SK-N-DZ (cell line): ENCODE results near the gene UBE3B.

Experiments used
- DNase-seq: peaks from one replicate; pipeline ENCODE4 v3.0.0-alpha.2; 2015; ENCODE audit warnings: low spot score

UBE3B gene

DNA sequence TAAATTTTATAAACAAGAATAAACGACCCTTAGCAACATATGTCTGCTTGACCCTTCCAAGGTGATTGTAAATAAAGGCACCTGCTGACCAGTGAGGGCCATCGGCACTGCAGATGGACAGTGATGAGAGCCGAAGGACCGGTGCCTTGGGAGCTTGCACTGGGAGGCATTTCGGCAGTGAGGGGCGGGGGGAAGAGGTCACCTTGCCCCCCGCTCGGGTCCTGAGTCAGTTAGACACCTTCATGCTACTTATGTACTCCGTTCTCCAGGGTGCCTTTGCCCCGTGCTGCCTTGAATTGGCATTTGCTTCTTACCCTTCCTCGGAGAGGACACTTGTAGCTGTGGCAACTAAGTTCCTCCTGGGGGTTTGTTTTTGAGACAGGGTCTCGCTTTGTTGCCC, 72.8 kb downstream of the UBE3B start:
- no peak for DNase-seq

DNA sequence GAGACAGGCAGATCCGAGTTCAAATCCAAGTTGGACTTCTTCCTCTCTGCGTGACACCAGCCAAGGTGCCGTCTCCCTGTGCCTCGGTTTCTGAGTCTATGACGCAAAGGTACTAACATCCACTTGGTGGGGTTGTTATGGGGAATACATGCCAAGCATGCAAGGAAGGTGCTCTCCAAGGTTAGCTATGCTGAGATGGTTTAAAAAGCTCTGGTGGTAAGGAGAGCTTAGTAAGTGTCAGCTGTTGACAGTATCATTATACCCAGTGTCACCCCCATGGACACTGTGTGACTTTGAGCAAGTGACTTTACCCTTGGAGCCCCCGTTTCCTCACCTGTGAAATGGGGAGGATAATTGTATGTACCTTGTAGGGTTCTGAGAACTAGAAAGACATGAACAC, 73.7 kb downstream of the UBE3B start:
- DNase-seq = no peak

DNA sequence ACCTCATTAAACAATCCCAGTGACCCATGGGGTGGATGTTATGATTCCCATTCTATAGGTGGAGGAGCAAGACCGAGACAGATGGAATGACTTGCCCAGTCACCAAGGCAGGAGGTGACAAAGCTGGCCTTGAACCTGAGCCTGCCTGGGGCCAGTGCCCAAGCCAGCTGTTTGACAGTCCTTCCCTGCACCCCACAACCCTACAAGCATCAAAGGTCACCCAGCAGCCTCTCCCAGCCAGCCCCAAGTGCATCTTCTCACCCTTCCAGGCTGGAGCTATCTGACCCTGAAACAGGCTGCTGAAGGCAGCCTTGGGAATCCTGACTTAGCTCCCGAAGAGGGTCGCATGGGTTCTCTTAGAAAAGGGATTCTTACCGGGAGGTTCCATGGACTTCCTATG, 75.5 kb downstream of the UBE3B start:
- DNase-seq = no peak

DNA sequence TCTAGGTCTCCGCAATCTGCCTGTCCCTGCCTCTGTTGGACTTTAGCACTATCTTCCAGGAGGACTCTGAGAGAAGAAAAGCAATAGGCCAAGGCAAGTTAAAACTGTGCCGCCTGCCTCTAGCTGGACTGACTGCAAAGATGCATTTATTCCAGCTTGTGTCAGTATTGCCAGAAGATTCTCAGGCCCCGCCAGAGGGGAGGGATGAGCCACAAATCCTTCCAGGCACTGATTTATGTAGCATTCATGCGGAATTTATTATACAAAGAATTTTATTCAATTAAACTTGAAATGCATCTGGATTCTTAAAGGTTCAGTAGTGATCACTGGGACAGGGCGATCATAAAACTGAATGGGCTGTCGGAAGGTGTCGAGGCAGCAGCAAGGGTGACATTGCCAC, 76.0 kb downstream of the UBE3B start:
- no peak for DNase-seq

DNA sequence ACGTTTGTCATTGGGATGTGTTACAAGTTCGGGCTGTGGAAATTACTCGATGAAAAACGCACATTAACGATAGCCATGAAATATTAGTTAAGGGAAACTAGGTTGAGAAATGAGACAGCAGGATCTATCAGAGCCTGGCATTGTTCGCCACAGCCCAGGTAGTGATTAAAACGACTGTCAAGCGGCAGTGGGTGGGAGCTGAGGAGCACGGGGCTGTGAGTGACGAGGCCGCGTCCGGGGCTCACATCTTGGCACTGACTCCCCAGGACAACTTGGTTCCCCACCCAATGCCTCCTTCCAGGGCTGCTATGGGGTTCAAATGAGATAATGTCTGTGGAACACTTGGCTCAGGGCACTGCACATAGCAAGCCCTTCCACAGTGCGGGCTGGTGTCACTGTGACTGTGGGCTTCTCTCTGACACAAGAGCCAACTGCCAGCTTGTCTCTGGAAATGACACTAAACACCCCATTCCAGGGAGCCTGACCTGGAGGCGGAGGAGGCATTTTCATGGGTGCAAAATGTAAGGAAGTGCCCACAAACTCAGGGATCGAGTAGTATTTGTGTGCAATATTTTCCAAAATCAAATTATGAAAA, 76.6 kb downstream of the UBE3B start:
- DNase-seq = no peak

DNA sequence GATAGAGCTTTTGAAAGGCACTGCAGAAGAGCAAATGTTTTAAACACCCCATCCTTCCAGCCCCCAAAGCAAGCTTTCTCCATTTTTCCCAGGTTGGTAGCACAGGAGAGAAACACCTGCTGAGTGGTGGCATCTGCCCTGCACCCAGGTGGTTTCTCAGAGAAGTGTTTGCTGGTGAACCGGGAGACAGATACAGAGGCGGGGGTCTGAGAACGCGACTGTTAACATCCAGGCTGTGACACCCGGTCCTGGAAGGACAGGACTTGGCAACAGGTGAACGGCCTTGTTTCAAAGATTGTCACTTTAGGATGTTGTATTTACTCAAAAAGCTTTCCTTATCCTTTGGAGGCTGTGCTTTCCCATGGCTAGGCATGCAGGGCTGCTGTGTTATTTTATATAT, 77.3 kb downstream of the UBE3B start:
- DNase-seq = no peak

DNA sequence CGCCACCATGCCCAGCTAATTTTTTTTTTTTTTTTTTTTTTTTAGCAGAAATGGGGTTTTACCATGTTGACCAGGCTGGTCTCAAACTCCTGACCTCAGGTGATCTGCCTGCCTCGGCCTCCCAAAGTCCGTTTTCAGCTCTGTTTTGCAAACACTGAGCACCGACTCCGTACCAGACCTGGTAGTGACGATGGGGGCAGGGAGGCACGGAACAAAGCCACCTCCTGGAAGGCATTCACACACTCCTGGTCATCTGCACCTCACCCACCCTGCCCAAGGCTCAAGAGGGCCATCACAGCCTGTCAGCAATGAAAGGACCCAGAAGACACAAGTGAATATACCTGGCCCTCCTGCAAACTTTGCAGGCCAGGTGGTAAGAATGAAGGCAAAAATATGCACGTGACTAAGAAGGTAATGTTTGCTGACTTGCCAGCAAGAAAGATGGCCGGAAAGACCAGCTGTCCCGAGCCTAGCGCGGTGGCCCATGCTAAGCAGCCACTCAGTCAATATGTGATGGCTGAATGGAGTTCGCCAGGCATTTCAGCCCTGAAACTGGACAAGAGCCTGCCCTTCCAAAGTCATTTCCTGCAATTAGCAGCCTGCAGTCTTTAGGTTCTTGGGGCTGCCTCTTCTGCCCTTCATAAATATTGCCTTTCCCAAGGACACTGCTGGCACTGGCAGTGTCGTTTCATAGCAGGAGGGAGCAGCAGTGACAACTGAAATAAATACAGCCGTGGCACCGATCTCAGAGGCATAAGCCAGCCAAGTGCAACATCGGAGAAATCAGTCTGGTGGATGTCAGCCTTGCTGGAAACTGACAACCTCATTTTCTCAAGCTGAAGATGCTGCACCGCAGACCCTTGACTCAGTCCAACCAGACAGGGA, 78.2 kb downstream of the UBE3B start:
- DNase-seq = no peak

DNA sequence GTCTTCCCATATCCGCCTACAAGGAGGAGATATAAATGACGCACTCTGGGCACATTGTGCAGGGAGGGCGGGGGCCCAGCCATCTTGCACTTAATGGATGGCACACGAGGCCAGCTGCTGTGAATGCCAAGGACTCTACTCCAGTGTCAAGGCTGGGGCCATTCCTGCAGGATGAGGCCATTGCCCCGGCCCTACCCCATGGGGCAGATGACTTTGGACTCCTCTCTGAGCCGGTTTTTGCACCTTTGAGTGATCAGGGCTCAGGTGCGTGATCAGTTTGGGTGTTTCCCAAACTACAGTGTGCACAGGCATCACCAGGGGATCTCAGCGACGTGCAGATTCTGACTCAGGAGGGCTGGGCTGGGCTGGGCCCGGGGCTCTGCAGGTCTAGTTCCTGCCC, 79.8 kb downstream of the UBE3B start:
- DNase-seq = no peak

DNA sequence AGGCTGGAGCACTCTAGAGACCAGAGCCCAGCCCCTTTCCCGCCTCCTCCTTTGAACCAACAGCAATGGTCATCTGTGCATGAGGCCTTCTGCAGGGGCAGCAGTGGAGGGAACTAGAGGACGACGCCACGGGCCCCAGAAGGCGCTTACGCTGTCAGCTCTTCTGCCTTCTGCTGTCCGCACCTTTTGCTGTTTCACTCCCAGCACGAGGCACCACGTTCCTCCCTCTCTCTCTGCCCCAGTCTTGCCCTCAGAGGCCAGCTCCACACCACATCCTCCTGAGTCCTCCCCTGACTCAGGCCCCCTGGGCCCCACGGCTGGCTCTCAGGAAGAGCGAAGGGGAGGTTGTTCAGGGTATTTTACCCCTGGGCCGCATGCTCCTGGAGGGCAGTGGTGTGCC, 80.4 kb downstream of the UBE3B start:
- DNase-seq = no peak

DNA sequence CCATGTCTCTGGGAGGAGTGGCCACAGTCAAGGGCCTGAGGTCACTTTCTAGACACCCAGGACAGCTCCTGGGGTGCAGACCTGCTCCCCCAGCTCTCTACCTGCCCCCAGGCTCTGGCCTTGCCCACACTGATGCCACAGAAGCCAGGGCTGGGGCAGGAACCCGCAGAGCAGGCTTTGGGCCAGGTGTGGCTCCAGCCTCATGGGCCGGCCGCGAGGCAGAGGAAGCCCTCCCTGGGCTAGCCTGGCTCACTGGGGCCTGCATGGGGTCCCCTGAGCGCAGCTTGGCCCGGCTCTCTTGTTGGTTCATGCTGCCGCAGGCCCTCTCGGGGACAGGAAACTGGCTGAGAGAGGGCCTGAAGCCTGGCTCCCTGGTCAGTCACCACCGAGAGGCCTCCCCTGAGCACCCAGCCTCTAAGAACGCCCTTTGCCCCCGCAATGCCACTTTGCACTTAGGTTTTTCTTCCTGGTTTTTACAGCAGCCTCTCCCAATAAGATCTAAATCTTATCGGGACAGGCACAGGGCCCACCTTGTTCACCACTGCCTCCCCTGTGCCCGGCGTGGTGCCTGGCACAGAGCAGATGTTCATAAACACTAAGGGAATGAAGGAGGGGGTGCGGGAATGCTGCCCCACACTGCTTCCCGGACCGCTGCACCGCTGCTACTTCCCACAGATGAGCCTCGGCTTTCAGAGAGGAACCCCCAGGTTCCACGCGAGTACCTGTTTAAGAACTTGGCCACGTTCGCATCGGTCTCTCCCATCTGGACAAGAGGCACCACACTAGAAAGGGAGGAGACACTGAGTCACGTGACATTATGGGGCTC, 81.2 kb downstream of the UBE3B start:
- no peak for DNase-seq

DNA sequence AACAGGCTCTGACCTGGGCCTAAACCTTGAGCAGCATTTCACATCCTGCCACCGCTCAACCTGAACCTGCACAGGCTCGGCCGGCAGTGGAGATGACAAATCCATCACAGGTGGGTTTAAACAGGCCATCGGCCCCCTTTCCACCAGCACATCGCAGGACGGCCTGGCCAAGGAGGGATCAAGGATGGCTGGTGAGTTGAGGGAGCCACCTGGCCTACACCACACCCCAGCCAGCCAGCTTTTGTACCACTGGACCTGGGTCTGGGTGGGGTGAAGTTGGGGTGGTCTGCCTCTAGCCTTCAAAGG, 81.7 kb downstream of the UBE3B start:
- no peak for DNase-seq

DNA sequence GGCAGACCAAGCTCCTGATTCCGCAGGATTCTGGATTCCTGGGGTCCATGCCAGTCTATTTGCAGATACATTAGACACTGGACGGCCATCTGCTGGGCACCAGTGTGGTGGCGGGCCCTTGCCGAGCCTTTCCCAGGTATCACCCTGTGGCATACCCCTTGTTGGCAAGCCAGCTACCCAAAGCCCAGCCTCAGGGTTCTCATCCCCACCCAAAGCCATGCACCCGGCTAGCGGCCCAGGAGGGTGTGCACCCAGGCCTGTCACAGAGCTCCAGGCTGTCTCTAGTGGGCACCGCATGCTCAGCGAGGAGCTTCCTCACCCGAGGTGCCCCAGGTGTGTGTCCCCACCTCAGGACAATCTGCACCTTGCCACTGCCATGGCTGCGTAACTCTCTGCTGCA, 82.2 kb downstream of the UBE3B start:
- DNase-seq = no peak

DNA sequence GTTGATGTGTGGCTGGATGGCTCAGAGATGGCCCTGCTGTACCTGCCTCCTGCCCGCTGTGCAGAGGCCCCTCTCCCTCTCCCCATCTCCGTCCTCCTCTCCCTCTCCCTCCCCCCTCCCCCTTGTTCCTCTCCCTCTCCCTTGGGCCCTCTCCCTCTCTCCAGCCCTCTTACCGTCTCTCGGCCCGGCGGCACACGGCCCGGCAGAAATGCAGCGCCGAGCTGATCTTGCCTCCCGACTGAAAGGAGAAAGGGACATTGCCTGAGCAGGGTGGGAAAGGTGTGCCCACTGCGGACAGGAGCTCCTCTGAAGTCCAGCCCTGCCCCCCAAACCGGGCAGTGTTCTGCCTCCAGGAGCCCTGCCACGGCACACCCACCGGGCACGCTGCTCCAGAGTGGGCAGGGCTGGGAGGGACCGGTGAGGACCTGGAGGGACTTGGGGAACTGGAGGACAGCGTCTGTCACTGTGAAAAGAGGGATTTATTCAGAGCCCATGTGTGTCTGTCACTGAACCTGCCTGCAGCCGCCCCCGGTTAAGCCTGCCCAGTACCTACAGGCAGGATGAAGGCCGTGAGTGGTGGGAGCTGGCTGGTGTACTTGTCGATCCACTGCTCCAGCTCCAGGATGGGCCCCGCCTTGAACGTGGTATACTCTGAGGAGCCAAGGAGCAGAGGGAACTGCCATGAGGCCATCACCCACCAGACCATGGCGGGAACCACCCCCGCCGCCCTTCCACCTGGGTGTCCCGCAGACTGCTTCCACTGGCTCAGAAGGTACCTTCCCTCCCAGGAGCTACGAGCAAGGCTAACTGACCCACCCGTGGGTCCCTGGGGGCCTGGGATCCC, 83.7 kb downstream of the UBE3B start:
- no peak for DNase-seq

DNA sequence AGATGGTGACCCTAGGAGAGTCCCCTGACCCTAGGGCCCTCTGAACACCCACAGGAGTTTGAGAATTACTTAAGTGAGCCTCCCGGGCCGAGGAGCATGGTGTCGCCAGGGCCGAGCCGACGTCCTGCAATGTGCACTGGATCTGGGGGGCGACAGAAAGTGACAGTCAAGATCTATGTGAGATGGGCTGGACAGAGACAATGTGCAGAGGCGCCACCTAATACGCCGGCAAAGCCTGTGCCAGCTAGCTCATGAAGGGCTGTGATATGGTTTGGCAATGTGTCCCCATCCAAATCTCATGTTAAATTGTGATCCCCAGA, 84.2 kb downstream of the UBE3B start:
- no peak for DNase-seq

DNA sequence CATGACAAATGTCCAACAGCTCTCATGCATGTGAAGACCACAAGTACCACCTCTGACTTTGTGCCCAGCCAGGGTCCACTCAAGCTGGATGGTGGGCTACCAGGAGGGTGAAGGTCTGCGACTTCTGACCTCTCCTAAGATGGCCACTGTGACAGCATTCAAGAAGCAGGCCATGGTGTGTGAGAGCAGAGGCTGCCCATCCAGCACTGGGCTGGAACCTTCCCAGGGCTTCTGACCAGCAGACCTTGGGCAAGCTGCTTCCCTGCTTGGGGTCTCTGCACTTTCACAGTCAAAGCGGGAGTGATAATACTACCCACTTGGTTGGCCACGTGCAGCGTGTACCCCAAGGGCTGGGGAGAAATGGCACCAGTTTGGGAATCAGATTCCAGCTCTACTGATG, 85.4 kb downstream of the UBE3B start:
- DNase-seq = no peak

DNA sequence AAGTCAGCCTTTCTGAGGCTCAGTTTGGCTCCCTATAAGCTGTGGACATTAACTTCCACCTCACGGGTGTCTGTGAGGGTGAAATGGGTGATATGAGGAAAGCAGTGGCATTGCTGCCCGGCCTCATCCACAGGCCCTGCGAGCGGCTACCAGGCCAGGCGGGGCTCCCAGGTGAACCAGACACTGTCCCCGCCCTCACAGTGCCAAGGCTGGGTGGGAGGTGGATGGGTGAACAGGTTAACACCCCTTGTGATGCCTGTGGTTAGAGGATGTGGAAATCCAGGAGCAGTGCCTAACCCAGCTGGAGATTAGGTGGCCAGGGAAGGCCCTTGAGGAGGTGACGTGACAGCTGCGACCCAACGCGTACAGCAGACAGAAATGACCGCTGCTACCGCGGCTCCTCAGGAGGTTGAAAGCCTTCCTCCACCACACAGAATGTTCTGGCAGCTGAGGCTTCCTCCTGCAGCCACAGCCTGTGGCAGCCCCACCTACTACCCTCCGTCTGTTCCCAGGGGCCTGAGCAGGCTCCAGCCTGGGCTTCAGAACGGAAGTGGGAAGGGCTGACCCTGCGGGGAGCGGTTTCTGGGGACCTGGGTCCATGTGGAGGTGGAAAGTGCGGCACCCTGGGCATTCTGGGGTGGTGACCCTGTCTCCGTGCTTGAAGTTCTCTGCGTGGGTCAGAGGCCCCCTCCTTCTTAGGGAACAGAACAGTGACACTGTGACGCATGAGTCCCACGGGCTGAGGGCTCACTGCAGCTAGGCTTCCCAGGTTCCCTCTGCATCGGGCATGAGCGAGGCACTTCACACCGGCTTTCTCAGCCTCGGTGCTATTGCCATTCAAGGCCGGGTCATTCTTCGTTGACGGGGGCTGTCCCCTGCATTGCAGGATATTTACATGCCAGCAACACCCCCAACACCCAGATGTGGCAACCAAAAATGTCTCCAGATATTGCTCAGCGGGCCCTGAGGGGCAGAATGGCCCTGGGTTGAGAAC, 86.2 kb downstream of the UBE3B start:
- no peak for DNase-seq

DNA sequence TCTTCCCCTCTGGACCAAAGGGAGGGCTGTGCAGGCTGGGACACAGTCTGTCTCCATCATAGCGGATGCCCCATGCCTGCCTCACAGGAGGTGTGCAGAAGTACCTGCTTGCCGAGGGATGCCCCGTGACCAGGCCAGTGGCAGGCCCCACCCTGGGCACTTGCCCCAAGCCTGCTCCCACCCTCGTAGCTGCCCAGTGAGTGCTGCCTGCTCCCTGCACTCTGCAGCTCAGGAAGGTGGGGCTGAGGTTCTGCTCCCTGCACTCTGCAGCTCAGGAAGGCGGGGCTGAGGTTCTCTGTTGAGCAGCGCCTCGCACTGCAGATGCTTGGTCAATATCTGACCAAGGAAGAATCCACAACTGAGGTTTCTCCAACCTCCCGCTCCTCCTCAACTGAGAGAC, 89.0 kb downstream of the UBE3B start:
- no peak for DNase-seq

DNA sequence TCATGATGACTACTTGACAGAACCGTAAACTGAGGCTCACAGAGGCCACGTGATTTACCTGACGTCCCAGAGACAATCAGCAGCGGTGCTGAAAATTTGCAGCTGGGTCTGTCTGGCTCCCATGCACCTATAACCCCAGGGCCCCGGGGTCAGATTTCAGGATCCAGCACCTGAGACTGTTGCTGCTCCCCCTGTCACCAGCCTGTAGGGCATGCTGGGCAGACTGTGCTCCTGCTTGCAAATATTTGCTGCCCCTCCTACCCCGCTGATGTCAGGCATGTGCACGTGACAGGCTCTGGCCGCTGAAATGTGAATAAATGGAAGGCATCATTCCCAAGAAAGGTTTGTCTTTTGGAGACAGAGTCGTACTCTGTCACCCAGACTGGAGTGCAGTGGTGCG, 89.9 kb downstream of the UBE3B start:
- no peak for DNase-seq

DNA sequence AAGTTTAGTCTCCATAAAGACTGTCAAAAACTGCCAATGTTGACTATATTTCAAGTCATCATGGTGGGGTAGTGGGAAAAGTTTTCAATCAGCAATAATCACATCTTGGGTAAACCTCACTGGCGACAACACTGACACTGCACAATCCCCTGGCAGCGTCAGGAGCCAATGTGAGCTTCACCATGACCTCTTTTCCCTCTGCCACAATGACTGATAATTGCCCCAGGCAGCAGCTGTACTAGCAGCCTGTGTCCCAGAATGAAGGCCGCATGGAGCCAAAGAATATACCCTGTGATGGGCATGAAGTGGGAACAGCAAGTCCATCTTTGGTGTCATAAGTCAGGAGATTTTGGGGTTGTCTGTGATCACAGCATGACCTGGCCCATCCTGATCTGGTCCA, 90.5 kb downstream of the UBE3B start:
- DNase-seq = no peak

DNA sequence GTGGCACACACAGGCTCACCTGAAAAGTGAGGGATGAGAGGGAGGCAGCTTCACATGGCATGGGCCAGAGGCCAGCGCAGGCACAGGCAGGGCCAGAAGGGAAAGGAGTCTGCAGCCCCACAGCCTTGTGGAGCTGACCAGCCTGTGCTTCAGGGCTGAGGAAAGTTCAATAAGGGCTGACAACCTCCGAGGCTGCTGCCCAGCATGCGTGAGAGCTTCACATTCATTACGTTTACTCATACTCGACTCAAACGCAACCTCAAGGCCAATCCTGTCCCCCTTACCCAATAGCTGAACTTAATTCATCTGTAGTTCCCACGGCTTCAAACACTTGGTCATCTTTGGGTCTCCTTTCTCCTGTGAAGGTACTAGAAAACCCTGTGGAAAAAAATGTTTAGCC, 91.1 kb downstream of the UBE3B start:
- DNase-seq = no peak
